IMR-90 (cell line): Measurements from ENCODE around the gene EGF. TPM values are rescaled to one million over a fixed set of nuclear protein-coding genes. Genes with fewer than 3 reads are reported as not detected.

Experiments used
- ATAC-seq: fragments of 200-7000 bp; cut with Tn5 transposase; 2 replicates; pipeline ENCODE4 v1.9.1; 2020; ENCODE audit warnings: low read depth, mild to moderate bottlenecking, moderate library complexity
- BruUV-seq: library from RNA; stranded (reverse); fragments of 400-500 nt; replicated peaks from 2 replicates; lab custom pipeline; 2021; lab: Mats Ljungman, UMichigan
- CTCF ChIA-PET: fragments of 300-600 bp; formaldehyde crosslinking; extraction: SDS; loops from one replicate; lab custom pipeline; 2021; ENCODE audit warnings: antibody characterized with exemption; lab: Yijun Ruan, JAX
- POLR2A ChIA-PET: fragments of 300-600 bp; sonication (Branson Sonifier 250); formaldehyde crosslinking; loops from one replicate; lab custom pipeline; 2022; ENCODE audit warnings: antibody characterized with exemption; ENCODE audit not compliant: unreplicated experiment; lab: Charles Lee
- DNase-seq: peaks from one replicate; pipeline ENCODE4 v3.0.0; 2013
- H2AFZ ChIP-seq: replicated peaks from 2 replicates; pipeline ENCODE3; 2013; ENCODE audit warnings: low read length, mild to moderate bottlenecking; ENCODE audit not compliant: poor library complexity
- H2AK5ac ChIP-seq: 2 replicates; pipeline ENCODE4 v1.6.1; 2013; ENCODE audit warnings: low read depth, low read length, inconsistent platforms
- H2AK9ac ChIP-seq: replicated peaks from 2 replicates; pipeline ENCODE3; 2013; ENCODE audit warnings: mild to moderate bottlenecking, low read depth, low read length, moderate library complexity; ENCODE audit not compliant: poor library complexity
- H2BK120ac ChIP-seq: 2 replicates; pipeline ENCODE4 v1.6.1; 2013; ENCODE audit warnings: low read depth, low read length, inconsistent platforms
- H2BK15ac ChIP-seq: 3 replicates; pipeline ENCODE4 v1.6.1; 2013; ENCODE audit warnings: low read depth, low read length, inconsistent platforms
- H2BK20ac ChIP-seq: 2 replicates; pipeline ENCODE4 v1.6.1; 2013; ENCODE audit warnings: low read depth, mild to moderate bottlenecking, inconsistent platforms, low read length, moderate library complexity
- H2BK5ac ChIP-seq: 2 replicates; pipeline ENCODE4 v1.6.1; 2013; ENCODE audit warnings: mild to moderate bottlenecking, low read depth, low read length, inconsistent platforms; ENCODE audit not compliant: poor library complexity, severe bottlenecking
- H3K14ac ChIP-seq: replicated peaks from 2 replicates; pipeline ENCODE4 v1.6.1; 2013; ENCODE audit warnings: low read depth, low read length, inconsistent platforms
- H3K18ac ChIP-seq: 2 replicates; pipeline ENCODE4 v1.6.1; 2013; ENCODE audit warnings: low read depth, low read length, control low read depth
- H3K23ac ChIP-seq: 2 replicates; pipeline ENCODE4 v1.6.1; 2013; ENCODE audit warnings: low read depth, low read length, inconsistent platforms
- H3K27ac ChIP-seq: 2 replicates; pipeline ENCODE4 v1.5.1; 2013; ENCODE audit warnings: mild to moderate bottlenecking, control low read depth, low read length; ENCODE audit not compliant: insufficient read depth
- H3K27me3 ChIP-seq: 2 replicates; pipeline ENCODE4 v1.6.1; 2013; ENCODE audit warnings: low read length; ENCODE audit not compliant: control insufficient read depth, insufficient read depth
- H3K36me3 ChIP-seq: 2 replicates; pipeline ENCODE4 v1.6.1; 2013; ENCODE audit warnings: low read length, mixed read lengths; ENCODE audit not compliant: control insufficient read depth, insufficient read depth
- H3K4ac ChIP-seq: 2 replicates; pipeline ENCODE4 v1.6.1; 2013; ENCODE audit warnings: low read depth, low read length, inconsistent platforms
- H3K4me1 ChIP-seq: 2 replicates; pipeline ENCODE4 v1.6.1; 2013; ENCODE audit warnings: low read length, mixed read lengths; ENCODE audit not compliant: control insufficient read depth, insufficient read depth
- H3K4me2 ChIP-seq: 2 replicates; pipeline ENCODE4 v1.6.1; 2013; ENCODE audit warnings: low read depth, mild to moderate bottlenecking, control low read depth, low read length, moderate library complexity
- H3K4me3 ChIP-seq: 2 replicates; pipeline ENCODE4 v1.5.1; 2013; ENCODE audit warnings: low read depth, mild to moderate bottlenecking, control low read depth, low read length, moderate library complexity; ENCODE audit not compliant: insufficient read depth
- H3K56ac ChIP-seq: 2 replicates; pipeline ENCODE4 v1.6.1; 2013; ENCODE audit warnings: low read length, inconsistent platforms; ENCODE audit not compliant: insufficient read depth; ENCODE audit errors: extremely low read depth
- H3K79me1 ChIP-seq, 2 experiments: 2 replicates each; pipeline ENCODE4 v1.6.1; 2013; ENCODE audit warnings: low read length in 2 of 2, inconsistent platforms in 1 of 2, low read depth in 1 of 2
- H3K9ac ChIP-seq: 2 replicates; pipeline ENCODE4 v1.6.1; 2013; ENCODE audit warnings: low read depth, low read length, control low read depth
- H3K9me1 ChIP-seq: 2 replicates; pipeline ENCODE4 v1.6.1; 2013; ENCODE audit warnings: low read length, inconsistent platforms; ENCODE audit not compliant: insufficient read depth
- H3K9me3 ChIP-seq: 2 replicates; pipeline ENCODE4 v1.6.1; 2013; ENCODE audit warnings: low read length; ENCODE audit not compliant: control insufficient read depth, insufficient read depth
- H4K20me1 ChIP-seq: 2 replicates; pipeline ENCODE4 v1.6.1; 2013; ENCODE audit warnings: low read length, inconsistent platforms; ENCODE audit not compliant: insufficient read depth
- H4K5ac ChIP-seq: 2 replicates; pipeline ENCODE4 v1.6.1; 2013; ENCODE audit warnings: mild to moderate bottlenecking, low read depth, low read length, control low read depth
- H4K8ac ChIP-seq, 2 experiments: 2 replicates each; pipeline ENCODE4 v1.6.1; 2013; ENCODE audit warnings: low read depth in 2 of 2, low read length in 2 of 2, control low read depth in 1 of 2, inconsistent platforms in 1 of 2
- H4K91ac ChIP-seq: 2 replicates; pipeline ENCODE4 v1.6.1; 2013; ENCODE audit warnings: low read depth, low read length, inconsistent platforms; ENCODE audit not compliant: insufficient read depth
- BHLHE40 ChIP-seq: fragments of 150-350 bp; IDR thresholded peaks from 2 replicates; pipeline ENCODE4 v1.6.1; 2016; ENCODE audit warnings: mild to moderate bottlenecking, low read depth, low read length
- CEBPB ChIP-seq: IDR thresholded peaks from 2 replicates; pipeline ENCODE4 v1.6.1; 2012; ENCODE audit warnings: low read depth, low read length, improper control_type of control experiment
- CTCF ChIP-seq: conservative IDR thresholded peaks from 2 replicates; pipeline ENCODE4 v1.5.1; 2012; ENCODE audit warnings: mild to moderate bottlenecking, low read depth, low read length, improper control_type of control experiment
- ELK1 ChIP-seq: fragments of 150-350 bp; IDR thresholded peaks from 2 replicates; pipeline ENCODE4 v1.6.1; 2016; ENCODE audit warnings: low read depth, mild to moderate bottlenecking, low read length, moderate library complexity, borderline replicate concordance
- MAZ ChIP-seq: IDR thresholded peaks from 2 replicates; pipeline ENCODE4 v1.6.1; 2012; ENCODE audit warnings: low read depth, mild to moderate bottlenecking, low read length, improper control_type of control experiment, moderate library complexity, borderline replicate concordance
- NFE2L2 ChIP-seq: fragments of 150-350 bp; IDR thresholded peaks from 2 replicates; pipeline ENCODE4 v1.6.1; 2016; ENCODE audit warnings: low read depth, mild to moderate bottlenecking, low read length
- POLR2A ChIP-seq: IDR thresholded peaks from 2 replicates; pipeline ENCODE4 v1.6.1; 2012; ENCODE audit warnings: mild to moderate bottlenecking, low read depth, low read length
- RCOR1 ChIP-seq: IDR thresholded peaks from 2 replicates; pipeline ENCODE4 v1.6.1; 2012; ENCODE audit warnings: mild to moderate bottlenecking, low read length, improper control_type of control experiment; ENCODE audit not compliant: insufficient replicate concordance
- WGBS, 2 experiments: methylation state at CpG; one replicate each; pipeline versions ENCODE4 v1.1.5 to v1.1.7; 2013; ENCODE audit warnings: missing lambda C conversion rate in 2 of 2; ENCODE audit not compliant: insufficient read length in 1 of 2; ENCODE audit errors: extremely low coverage in 2 of 2; 5-methylcytosine and 5-hydroxymethylcytosine counted together
- dilution Hi-C: fragments of 300-500 bp; cut with HindIII; formaldehyde crosslinking; loops from one replicate; pipeline ENCODE4 v1.14.3; 2018; ENCODE audit warnings: low sequenced_read_pairs; ENCODE audit not compliant: unreplicated experiment
- in situ Hi-C: fragments of 300-500 bp; cut with MboI; formaldehyde crosslinking; loops from 3 replicates; pipeline ENCODE4 v1.14.3; 2019; ENCODE audit warnings: low sequenced_read_pairs, inconsistent platforms, mixed read lengths
- intact Hi-C: fragments of 100-400 bp; cut with micrococcal nuclease; formaldehyde crosslinking; loops from 2 replicates; pipeline ENCODE4 v1.10.0; 2022
- polyA plus RNA-seq, 3 experiments: library from polyadenylated mRNA; depleted of rRNA; stranded (reverse); fragments of >200 nt; gene quantifications; 2 replicates each; pipeline ENCODE4 v1.2.3, GENCODE V29; 2012; ENCODE audit warnings: low replicate concordance in 1 of 3
- total RNA-seq: library from RNA; depleted of rRNA; stranded (reverse); fragments of >200 nt; gene quantifications from 2 replicates; pipeline ENCODE4 v1.2.3, GENCODE V29; 2012

The EGF gene
- total and polyA plus RNA-seq, 2 of the 4 experiments (the other 2 are of a cell fraction), result 1.7 to 2.2 TPM

- Histone ChIP-seq H3K4ac (no peak overlapping the region), H4K5ac (no peak overlapping the region), H4K91ac (no peak overlapping the region), H4K20me1 (no peaks in the 10 kb centered on the region), H2BK15ac (no peak overlapping the region), H3K9ac (no peak overlapping the region), H3K27ac (no peak overlapping the region), H3K4me3 (no peak overlapping the region), H3K9me1 (no peaks in the 10 kb centered on the region), H3K9me3 (no peaks in the 10 kb centered on the region), H4K8ac (no peak overlapping the region), H2AFZ (no peak overlapping the region), H3K4me2 (no peak overlapping the region), H3K56ac (no peak overlapping the region), H3K27me3 (no peaks in the 10 kb centered on the region), H3K79me1 (no peaks in the 10 kb centered on the region), H3K36me3 (no peaks in the 10 kb centered on the region), H3K18ac (no peak overlapping the region), H3K23ac (no peak overlapping the region), H2AK5ac (no peak overlapping the region), H3K14ac (no peak overlapping the region), H3K4me1 (no peaks in the 10 kb centered on the region), H2BK5ac (no peak overlapping the region), H2BK20ac (no peak overlapping the region), H2AK9ac (no peak overlapping the region), H2BK120ac (no peak overlapping the region)
- TF ChIP-seq POLR2A (no peak), CTCF (no peak), BHLHE40 (no peak), RCOR1 (no peak), ELK1 (no peak), CEBPB (no peak), MAZ (no peak), NFE2L2 (no peak)
- in situ Hi-C loops (no loop called here), intact Hi-C loops (no loop called here), dilution Hi-C loops (no loop called here)
- DNase-seq, result no peak
- ChIA-PET CTCF (no interaction called here), POLR2A (no interaction called here)
- no peak for ATAC-seq
- no TSS peak for BruUV-seq
- WGBS, 2 experiments, result no CpG with 5 or more reads among the region's 5 CpGs
Observed at GRCh38 chr4:109870061-109870460, 42.6 kb upstream of the EGF start.
